Liver (tissue), 9 donors: ENCODE data around the gene LSAMP. TPM values are rescaled to one million over a fixed set of nuclear protein-coding genes. Genes with fewer than 3 reads are reported as not detected.

Source experiments
- DNase-seq: peaks from one replicate; pipeline ENCODE4 v3.0.0-alpha.2; 2017; ENCODE audit warnings: low spot score
- H3K27ac ChIP-seq, 2 donors: one replicate each; pipeline ENCODE4 v1.7.0; 2013; ENCODE audit warnings: inconsistent platforms in 2 of 2, low read length in 2 of 2, control low read depth in 1 of 2, low read depth in 1 of 2, mild to moderate bottlenecking in 1 of 2
- H3K27me3 ChIP-seq, 4 donors: one replicate each; pipeline versions ENCODE4 v1.6.1 to v1.7.0; 2013; ENCODE audit warnings: low read length in 3 of 4, inconsistent platforms in 1 of 4, mild to moderate bottlenecking in 1 of 4, moderate library complexity in 1 of 4; ENCODE audit not compliant: control insufficient read depth in 4 of 4, insufficient read depth in 4 of 4
- H3K36me3 ChIP-seq, 4 donors: one replicate each; pipeline versions ENCODE4 v1.6.1 to v1.7.0; 2013; ENCODE audit warnings: low read length in 3 of 4, mild to moderate bottlenecking in 3 of 4, low read depth in 1 of 4, moderate library complexity in 1 of 4; ENCODE audit not compliant: control insufficient read depth in 4 of 4, insufficient read depth in 3 of 4
- H3K4me1 ChIP-seq, 4 donors: one replicate each; pipeline versions ENCODE4 v1.6.1 to v1.7.0; 2013; ENCODE audit warnings: low read length in 3 of 4, mild to moderate bottlenecking in 3 of 4, moderate library complexity in 1 of 4; ENCODE audit not compliant: control insufficient read depth in 4 of 4, insufficient read depth in 4 of 4
- H3K4me3 ChIP-seq, 3 donors: one replicate each; pipeline versions ENCODE4 v1.6.1 to v1.7.0; 2013; ENCODE audit warnings: low read length in 3 of 3, control low read depth in 1 of 3, low read depth in 1 of 3, mild to moderate bottlenecking in 1 of 3
- H3K9ac ChIP-seq, 2 donors: one replicate each; pipeline ENCODE4 v1.7.0; 2013; ENCODE audit warnings: low read length in 2 of 2, mild to moderate bottlenecking in 2 of 2, moderate library complexity in 2 of 2, control low read depth in 1 of 2, low read depth in 1 of 2
- H3K9me3 ChIP-seq, 4 donors: one replicate each; pipeline versions ENCODE4 v1.6.1 to v1.7.0; 2013; ENCODE audit warnings: low read length in 3 of 4; ENCODE audit not compliant: control insufficient read depth in 4 of 4
- EGR1 ChIP-seq, 2 donors: IDR thresholded peaks; 2 replicates each; pipeline ENCODE4 v1.6.1; 2016 to 2018; ENCODE audit warnings: antibody characterized with exemption in 2 of 2, low read depth in 2 of 2
- FOXA1 ChIP-seq: IDR thresholded peaks from 2 replicates; pipeline ENCODE4 v1.6.1; 2016; ENCODE audit warnings: antibody characterized with exemption
- FOXA2 ChIP-seq: IDR thresholded peaks from 2 replicates; pipeline ENCODE4 v1.6.1; 2016; ENCODE audit warnings: antibody characterized with exemption
- GABPA ChIP-seq, 2 donors: IDR thresholded peaks in 1 of 2; conservative IDR thresholded peaks in 1 of 2; 2 replicates each; pipeline ENCODE4 v1.6.1; 2016; ENCODE audit warnings: antibody characterized with exemption in 2 of 2, mild to moderate bottlenecking in 1 of 2, moderate library complexity in 1 of 2
- HNF4A ChIP-seq, 2 donors: conservative IDR thresholded peaks; 2 replicates each; pipeline ENCODE4 v1.6.1; 2016; ENCODE audit warnings: antibody characterized with exemption in 2 of 2, mild to moderate bottlenecking in 2 of 2
- HNF4G ChIP-seq: IDR thresholded peaks from 2 replicates; pipeline ENCODE4 v1.6.1; 2016; ENCODE audit warnings: antibody characterized with exemption
- JUND ChIP-seq, 2 donors: IDR thresholded peaks; 2 replicates each; pipeline ENCODE4 v1.6.1; 2016; ENCODE audit warnings: antibody characterized with exemption in 2 of 2
- RXRA ChIP-seq, 2 donors: IDR thresholded peaks; 2 replicates each; pipeline ENCODE4 v1.6.1; 2017 to 2018; ENCODE audit warnings: antibody characterized with exemption in 2 of 2, mild to moderate bottlenecking in 1 of 2
- TAF1 ChIP-seq: conservative IDR thresholded peaks from 2 replicates; pipeline ENCODE4 v1.6.1; 2016; ENCODE audit warnings: antibody characterized with exemption, mild to moderate bottlenecking
- YY1 ChIP-seq: IDR thresholded peaks from 2 replicates; pipeline ENCODE4 v1.6.1; 2016; ENCODE audit warnings: antibody characterized with exemption, mild to moderate bottlenecking
- WGBS: extraction: QIAGEN DNeasy Blood & Tissue Kit; methylation state at CpG from one replicate; pipeline ENCODE4 v1.1.7; 2013; 5-methylcytosine and 5-hydroxymethylcytosine counted together
- polyA plus RNA-seq, 2 donors: library from polyadenylated mRNA; stranded (reverse) in 1 of 2; unstranded in 1 of 2; fragments of 200-250 nt in 1 of 2; fragments of >200 nt in 1 of 2; fragmentation: Nextera tagmentation in 1 of 2; extraction: Ambion mirVana in 1 of 2; gene quantifications; one replicate each; pipeline versions ENCODE4 v1.2.1 to v1.2.3, GENCODE V29; 2013 to 2015
- total RNA-seq, 2 donors: library from RNA; depleted of rRNA; stranded (reverse); fragments of >200 nt; gene quantifications; one replicate each; pipeline ENCODE4 v1.2.3, GENCODE V29; 2014
- TF ChIP-seq, protein P1 (sequence below): IDR thresholded peaks from 2 replicates; pipeline ENCODE4 v1.6.1; 2016; ENCODE audit warnings: antibody characterized with exemption, mild to moderate bottlenecking
- TF ChIP-seq, protein P2 (sequence below): fragments of 150-350 bp; IDR thresholded peaks from 2 replicates; pipeline ENCODE4 v1.5.1; 2017; ENCODE audit warnings: improper control_type of control experiment, low read depth, low read length; ENCODE audit not compliant: missing input control
- TF ChIP-seq, protein P3 (sequence below): IDR thresholded peaks from 2 replicates; pipeline ENCODE4 v1.6.1; 2016; ENCODE audit warnings: antibody characterized with exemption
- donor health status: healthy.
- donor health status: healthy.
- donor health status: healthy.
- donor health status: healthy.
- donor health status: healthy.

Gene LSAMP
- total and polyA plus RNA-seq, 4 donors = 0.01 to 0.17 (median 0.06) TPM

DNA sequence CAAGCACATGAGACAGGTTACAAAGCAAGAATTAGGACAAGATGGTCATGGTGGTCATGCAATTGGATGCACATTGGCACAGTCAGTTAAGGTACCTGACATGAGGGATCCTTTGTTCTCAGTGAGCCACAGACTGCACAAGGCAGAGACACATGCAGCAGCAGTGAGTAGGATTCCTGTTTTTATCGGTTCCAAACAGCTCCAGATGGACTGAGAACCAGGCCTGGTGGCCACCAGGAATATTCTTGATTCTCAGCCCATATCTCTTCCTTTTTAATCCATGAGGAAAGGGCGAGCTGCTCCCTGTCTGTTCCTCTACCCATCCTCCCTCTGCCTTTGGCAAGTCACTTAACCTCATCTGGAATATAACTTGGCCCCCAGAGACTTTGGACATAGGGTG is 411.2 kb downstream of the LSAMP start:
- no peak for DNase-seq
- H3K27me3 ChIP-seq = no peaks in the 10 kb centered on the region
- no peaks in the 10 kb centered on the region for H3K36me3 ChIP-seq
- no peaks in the 10 kb centered on the region for H3K4me1 ChIP-seq
- WGBS = 64% methylated on average over 2 of the region's 2 CpGs
- H3K4me3 ChIP-seq = no peak overlapping the region
- H3K27ac ChIP-seq = no peak overlapping the region
- no peak overlapping the region for H3K9ac ChIP-seq
- TF ChIP-seq, protein P1, sequence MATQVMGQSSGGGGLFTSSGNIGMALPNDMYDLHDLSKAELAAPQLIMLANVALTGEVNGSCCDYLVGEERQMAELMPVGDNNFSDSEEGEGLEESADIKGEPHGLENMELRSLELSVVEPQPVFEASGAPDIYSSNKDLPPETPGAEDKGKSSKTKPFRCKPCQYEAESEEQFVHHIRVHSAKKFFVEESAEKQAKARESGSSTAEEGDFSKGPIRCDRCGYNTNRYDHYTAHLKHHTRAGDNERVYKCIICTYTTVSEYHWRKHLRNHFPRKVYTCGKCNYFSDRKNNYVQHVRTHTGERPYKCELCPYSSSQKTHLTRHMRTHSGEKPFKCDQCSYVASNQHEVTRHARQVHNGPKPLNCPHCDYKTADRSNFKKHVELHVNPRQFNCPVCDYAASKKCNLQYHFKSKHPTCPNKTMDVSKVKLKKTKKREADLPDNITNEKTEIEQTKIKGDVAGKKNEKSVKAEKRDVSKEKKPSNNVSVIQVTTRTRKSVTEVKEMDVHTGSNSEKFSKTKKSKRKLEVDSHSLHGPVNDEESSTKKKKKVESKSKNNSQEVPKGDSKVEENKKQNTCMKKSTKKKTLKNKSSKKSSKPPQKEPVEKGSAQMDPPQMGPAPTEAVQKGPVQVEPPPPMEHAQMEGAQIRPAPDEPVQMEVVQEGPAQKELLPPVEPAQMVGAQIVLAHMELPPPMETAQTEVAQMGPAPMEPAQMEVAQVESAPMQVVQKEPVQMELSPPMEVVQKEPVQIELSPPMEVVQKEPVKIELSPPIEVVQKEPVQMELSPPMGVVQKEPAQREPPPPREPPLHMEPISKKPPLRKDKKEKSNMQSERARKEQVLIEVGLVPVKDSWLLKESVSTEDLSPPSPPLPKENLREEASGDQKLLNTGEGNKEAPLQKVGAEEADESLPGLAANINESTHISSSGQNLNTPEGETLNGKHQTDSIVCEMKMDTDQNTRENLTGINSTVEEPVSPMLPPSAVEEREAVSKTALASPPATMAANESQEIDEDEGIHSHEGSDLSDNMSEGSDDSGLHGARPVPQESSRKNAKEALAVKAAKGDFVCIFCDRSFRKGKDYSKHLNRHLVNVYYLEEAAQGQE = no peak
- TF ChIP-seq, protein P2, sequence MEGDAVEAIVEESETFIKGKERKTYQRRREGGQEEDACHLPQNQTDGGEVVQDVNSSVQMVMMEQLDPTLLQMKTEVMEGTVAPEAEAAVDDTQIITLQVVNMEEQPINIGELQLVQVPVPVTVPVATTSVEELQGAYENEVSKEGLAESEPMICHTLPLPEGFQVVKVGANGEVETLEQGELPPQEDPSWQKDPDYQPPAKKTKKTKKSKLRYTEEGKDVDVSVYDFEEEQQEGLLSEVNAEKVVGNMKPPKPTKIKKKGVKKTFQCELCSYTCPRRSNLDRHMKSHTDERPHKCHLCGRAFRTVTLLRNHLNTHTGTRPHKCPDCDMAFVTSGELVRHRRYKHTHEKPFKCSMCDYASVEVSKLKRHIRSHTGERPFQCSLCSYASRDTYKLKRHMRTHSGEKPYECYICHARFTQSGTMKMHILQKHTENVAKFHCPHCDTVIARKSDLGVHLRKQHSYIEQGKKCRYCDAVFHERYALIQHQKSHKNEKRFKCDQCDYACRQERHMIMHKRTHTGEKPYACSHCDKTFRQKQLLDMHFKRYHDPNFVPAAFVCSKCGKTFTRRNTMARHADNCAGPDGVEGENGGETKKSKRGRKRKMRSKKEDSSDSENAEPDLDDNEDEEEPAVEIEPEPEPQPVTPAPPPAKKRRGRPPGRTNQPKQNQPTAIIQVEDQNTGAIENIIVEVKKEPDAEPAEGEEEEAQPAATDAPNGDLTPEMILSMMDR = no peak
- no peaks in the 10 kb centered on the region for H3K9me3 ChIP-seq

DNA sequence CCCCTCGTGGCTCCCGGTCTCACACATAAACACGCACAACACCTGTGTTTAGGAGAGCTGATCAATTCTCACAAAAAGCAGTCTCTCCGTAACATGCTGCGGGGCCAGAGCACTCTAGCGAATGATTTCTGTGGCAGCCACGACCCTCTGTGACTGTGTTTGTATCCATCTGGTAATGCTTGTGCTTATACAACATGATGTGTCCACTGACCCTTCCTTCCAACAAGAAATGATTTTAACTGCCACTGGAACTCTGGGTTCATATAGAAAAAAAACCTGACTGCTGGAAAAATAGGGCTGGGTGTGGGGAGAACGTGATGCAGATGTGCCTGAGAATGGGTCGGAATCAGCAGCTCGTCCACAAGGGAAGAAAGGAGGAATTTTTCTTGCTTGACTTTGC is 411.8 kb downstream of the LSAMP start:
- no peaks in the 10 kb centered on the region for H3K36me3 ChIP-seq
- H3K4me1 ChIP-seq = no peaks in the 10 kb centered on the region
- no peak overlapping the region for H3K9ac ChIP-seq
- H3K27me3 ChIP-seq = no peaks in the 10 kb centered on the region
- H3K4me3 ChIP-seq = no peak overlapping the region
- H3K9me3 ChIP-seq = no peaks in the 10 kb centered on the region
- WGBS = 81% methylated on average over 10 of the region's 10 CpGs
- TF ChIP-seq YY1 = no peak
- no peak for DNase-seq
- no peak overlapping the region for H3K27ac ChIP-seq

DNA sequence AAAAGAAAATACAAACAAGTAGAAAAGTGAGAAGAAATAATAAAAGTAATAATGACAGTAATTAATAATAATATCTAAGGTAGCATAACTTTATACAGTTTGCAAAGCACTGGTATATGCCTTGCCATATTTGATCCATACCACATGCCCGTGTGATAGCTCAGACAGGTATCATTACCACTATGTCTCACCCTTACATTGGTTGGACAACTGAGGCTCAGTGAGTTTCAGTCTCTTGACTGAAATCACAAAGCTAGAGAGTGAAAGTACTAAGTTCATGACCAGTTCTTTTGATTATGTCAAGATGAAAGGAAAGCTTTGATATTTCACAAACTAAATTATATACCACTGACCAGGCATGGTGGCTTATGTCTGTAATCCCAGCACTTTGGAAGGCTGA is 413.1 kb downstream of the LSAMP start:
- DNase-seq = no peak
- Histone ChIP-seq H3K27ac (no peak overlapping the region), H3K9ac (no peak overlapping the region), H3K9me3 (no peaks in the 10 kb centered on the region), H3K4me3 (no peak overlapping the region), H3K4me1 (no peaks in the 10 kb centered on the region), H3K27me3 (no peaks in the 10 kb centered on the region), H3K36me3 (no peaks in the 10 kb centered on the region)
- TF ChIP-seq FOXA1 (no peak), FOXA2 (no peak), JUND (IDR thresholded peaks at IDR 0.05) (no peak), HNF4G (no peak), GABPA (IDR thresholded peaks at IDR 0.05 in 1 of 2, conservative IDR thresholded peaks at IDR 0.05 in 1 of 2) (no peak), TAF1 (no peak), HNF4A (conservative IDR thresholded peaks at IDR 0.05) (no peak), EGR1 (IDR thresholded peaks at IDR 0.05; ENCODE audit: low read depth in 2 of 2) (no peak), YY1 (no peak), RXRA (IDR thresholded peaks at IDR 0.05) (no peak)
- TF ChIP-seq, protein P1 = no peak
- TF ChIP-seq, protein P2 = no peak
- TF ChIP-seq, protein P3, sequence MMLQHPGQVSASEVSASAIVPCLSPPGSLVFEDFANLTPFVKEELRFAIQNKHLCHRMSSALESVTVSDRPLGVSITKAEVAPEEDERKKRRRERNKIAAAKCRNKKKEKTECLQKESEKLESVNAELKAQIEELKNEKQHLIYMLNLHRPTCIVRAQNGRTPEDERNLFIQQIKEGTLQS = no peak
- WGBS = 72% methylated on average over 1 of the region's 1 CpG
